Smooth muscle cell (in vitro differentiated cells): ENCODE results near the gene PI4KA. TPM values are rescaled to one million over a fixed set of nuclear protein-coding genes. Genes with fewer than 3 reads are reported as not detected.

Experiments used
- DNase-seq: peaks from one replicate; lab custom pipeline; 2025; ENCODE audit not compliant: unreplicated experiment; lab: John Stamatoyannopoulos, UW
- H2AFZ ChIP-seq: fragments of 200-600 bp; sonication (generic); 2 replicates; pipeline ENCODE4 v1.6.0; 2016; ENCODE audit warnings: antibody characterized with exemption, low read depth, mild to moderate bottlenecking
- H3F3A ChIP-seq: fragments of 200-600 bp; sonication (generic); 2 replicates; pipeline ENCODE4 v1.6.0; 2017; ENCODE audit warnings: antibody characterized with exemption, low read depth
- H3K27ac ChIP-seq: fragments of 200-600 bp; sonication (generic); 2 replicates; pipeline ENCODE4 v1.5.1; 2016; ENCODE audit warnings: low read depth, mild to moderate bottlenecking
- H3K27me3 ChIP-seq: fragments of 200-600 bp; sonication (generic); 2 replicates; pipeline ENCODE4 v1.6.1; 2016; ENCODE audit warnings: low read depth, mild to moderate bottlenecking
- H3K36me3 ChIP-seq: fragments of 200-600 bp; sonication (generic); 2 replicates; pipeline ENCODE4 v1.5.1; 2016; ENCODE audit warnings: low read depth
- H3K4me1 ChIP-seq: fragments of 200-600 bp; sonication (generic); 2 replicates; pipeline ENCODE4 v1.5.1; 2016; ENCODE audit warnings: low read depth
- H3K4me2 ChIP-seq: fragments of 200-600 bp; sonication (generic); 2 replicates; pipeline ENCODE4 v1.6.0; 2016; ENCODE audit warnings: mild to moderate bottlenecking
- H3K4me3 ChIP-seq: fragments of 200-600 bp; sonication (generic); 2 replicates; pipeline ENCODE4 v1.5.1; 2016; ENCODE audit warnings: mild to moderate bottlenecking
- H3K79me2 ChIP-seq: fragments of 200-600 bp; sonication (generic); 2 replicates; pipeline ENCODE4 v1.6.0; 2016; ENCODE audit warnings: low read depth, mild to moderate bottlenecking
- H3K9ac ChIP-seq: fragments of 200-600 bp; sonication (generic); 2 replicates; pipeline ENCODE4 v1.6.0; 2016; ENCODE audit warnings: low read depth
- H3K9me3 ChIP-seq: fragments of 200-600 bp; sonication (generic); replicated peaks from 2 replicates; pipeline ENCODE4 v1.5.1; 2016; ENCODE audit warnings: low read depth
- H4K20me1 ChIP-seq: fragments of 200-600 bp; sonication (generic); 2 replicates; pipeline ENCODE4 v1.6.0; 2016; ENCODE audit warnings: low read depth
- WGBS: methylation state at CpG from one replicate; pipeline ENCODE4 v1.1.7; 2016; ENCODE audit warnings: low lambda C conversion rate; 5-methylcytosine and 5-hydroxymethylcytosine counted together
- polyA plus RNA-seq: library from polyadenylated mRNA; unstranded; fragments of >200 nt; fragmentation: Nextera tagmentation; extraction: Ambion mirVana; gene quantifications from 2 replicates; pipeline ENCODE4 v1.2.1, GENCODE V29; 2016
- total RNA-seq: library from RNA; depleted of rRNA; stranded (reverse); fragments of >200 nt; gene quantifications from 2 replicates; pipeline ENCODE4 v1.2.3, GENCODE V29; 2014
- TF ChIP-seq, protein P1 (sequence below): fragments of 200-600 bp; sonication (generic); IDR thresholded peaks from 2 replicates; pipeline ENCODE4 v1.5.1; 2017; ENCODE audit warnings: borderline replicate concordance, mild to moderate bottlenecking, antibody characterized with exemption; ENCODE audit not compliant: insufficient read depth, poor library complexity, severe bottlenecking

PI4KA gene
- total and polyA plus RNA-seq, 2 experiments from 2014 or later: 23.5 to 33.2 TPM

DNA sequence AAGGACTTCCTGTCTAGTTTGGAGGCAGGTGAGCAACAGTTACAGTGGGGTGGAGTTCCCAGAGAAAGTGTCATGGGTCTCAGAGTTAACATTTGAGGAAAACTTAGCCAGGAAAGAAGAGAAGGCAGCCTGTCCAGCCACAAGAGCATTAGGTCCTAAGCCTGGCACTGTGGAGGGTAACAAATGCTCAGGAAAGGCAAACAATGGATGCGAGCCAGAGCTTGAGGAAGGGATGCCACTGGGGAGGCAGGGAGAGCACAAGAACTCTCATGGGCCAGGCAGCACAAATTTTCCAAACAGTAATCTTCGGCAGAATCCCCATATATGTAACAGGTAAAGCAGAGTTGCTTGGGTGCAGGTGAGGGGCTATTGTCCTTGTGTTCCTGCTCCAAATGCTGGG, 92.7 kb downstream of the PI4KA start:
- Histone ChIP-seq H3K36me3 (peaks cover 13% of the 10 kb centered on the region), H3K4me3 (no peak overlapping the region), H3F3A (no peaks in the 10 kb centered on the region), H3K4me1 (no peaks in the 10 kb centered on the region), H3K27ac (no peak overlapping the region), H3K9ac (no peak overlapping the region), H3K4me2 (no peak overlapping the region), H2AFZ (no peak overlapping the region), H4K20me1 (no peaks in the 10 kb centered on the region), H3K27me3 (no peaks in the 10 kb centered on the region), H3K79me2 (no peaks in the 10 kb centered on the region), H3K9me3 (no peaks in the 10 kb centered on the region)
- TF ChIP-seq, protein P1, sequence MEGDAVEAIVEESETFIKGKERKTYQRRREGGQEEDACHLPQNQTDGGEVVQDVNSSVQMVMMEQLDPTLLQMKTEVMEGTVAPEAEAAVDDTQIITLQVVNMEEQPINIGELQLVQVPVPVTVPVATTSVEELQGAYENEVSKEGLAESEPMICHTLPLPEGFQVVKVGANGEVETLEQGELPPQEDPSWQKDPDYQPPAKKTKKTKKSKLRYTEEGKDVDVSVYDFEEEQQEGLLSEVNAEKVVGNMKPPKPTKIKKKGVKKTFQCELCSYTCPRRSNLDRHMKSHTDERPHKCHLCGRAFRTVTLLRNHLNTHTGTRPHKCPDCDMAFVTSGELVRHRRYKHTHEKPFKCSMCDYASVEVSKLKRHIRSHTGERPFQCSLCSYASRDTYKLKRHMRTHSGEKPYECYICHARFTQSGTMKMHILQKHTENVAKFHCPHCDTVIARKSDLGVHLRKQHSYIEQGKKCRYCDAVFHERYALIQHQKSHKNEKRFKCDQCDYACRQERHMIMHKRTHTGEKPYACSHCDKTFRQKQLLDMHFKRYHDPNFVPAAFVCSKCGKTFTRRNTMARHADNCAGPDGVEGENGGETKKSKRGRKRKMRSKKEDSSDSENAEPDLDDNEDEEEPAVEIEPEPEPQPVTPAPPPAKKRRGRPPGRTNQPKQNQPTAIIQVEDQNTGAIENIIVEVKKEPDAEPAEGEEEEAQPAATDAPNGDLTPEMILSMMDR: no peak
- DNase-seq: no peak
- 96% methylated on average over 2 of the region's 2 CpGs for WGBS

DNA sequence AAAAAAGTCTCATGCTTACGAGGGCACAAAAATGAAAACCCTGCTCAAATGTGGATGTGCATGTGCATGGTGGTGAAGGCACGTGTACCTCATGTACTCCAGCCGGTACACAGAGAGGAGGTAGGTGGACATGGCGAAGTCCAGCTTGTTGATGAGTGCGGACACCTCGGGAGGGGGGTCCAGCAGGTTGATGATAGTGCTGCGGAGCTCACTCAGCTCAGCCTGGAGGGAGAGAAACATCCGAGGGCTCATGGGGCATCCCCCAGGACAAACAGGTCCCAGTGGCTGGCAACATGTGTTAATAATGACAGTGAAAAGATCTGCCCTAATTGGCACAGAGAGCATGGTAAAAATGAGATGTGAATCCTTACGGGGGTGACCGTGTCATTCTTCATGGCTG, 93.9 kb downstream of the PI4KA start:
- H3K36me3 ChIP-seq: peaks cover 13% of the 10 kb centered on the region
- H2AFZ ChIP-seq: no peak overlapping the region
- TF ChIP-seq, protein P1: no peak
- H3K27me3 ChIP-seq: no peaks in the 10 kb centered on the region
- H3K27ac ChIP-seq: no peak overlapping the region
- H3K9ac ChIP-seq: no peak overlapping the region
- no peak for DNase-seq
- no peaks in the 10 kb centered on the region for H3K9me3 ChIP-seq
- no peak overlapping the region for H3K4me2 ChIP-seq
- no peaks in the 10 kb centered on the region for H3K4me1 ChIP-seq
- H3K4me3 ChIP-seq: no peak overlapping the region
- 99% methylated on average over 10 of the region's 10 CpGs for WGBS
- H3K79me2 ChIP-seq: no peaks in the 10 kb centered on the region
- H4K20me1 ChIP-seq: no peaks in the 10 kb centered on the region
- H3F3A ChIP-seq: no peaks in the 10 kb centered on the region

DNA sequence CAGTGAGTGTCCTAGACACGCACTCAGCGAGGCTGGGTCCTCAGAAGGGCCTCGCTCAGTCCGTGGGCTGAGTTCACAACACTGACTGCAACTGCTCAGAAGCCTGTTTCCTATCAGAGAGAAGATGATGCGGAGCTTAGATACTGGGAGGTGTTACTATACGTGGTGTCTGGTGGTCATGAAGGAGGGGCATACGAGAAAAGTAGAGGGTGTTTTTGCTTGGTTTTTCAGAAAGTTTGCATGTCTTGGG, 94.2 kb downstream of the PI4KA start:
- H3K79me2 ChIP-seq: no peaks in the 10 kb centered on the region
- no peak overlapping the region for H3K4me2 ChIP-seq
- 93% methylated on average over 7 of the region's 7 CpGs for WGBS
- H3K9me3 ChIP-seq: no peaks in the 10 kb centered on the region
- H3F3A ChIP-seq: no peaks in the 10 kb centered on the region
- H4K20me1 ChIP-seq: no peaks in the 10 kb centered on the region
- H3K4me1 ChIP-seq: no peaks in the 10 kb centered on the region
- no peak overlapping the region for H3K9ac ChIP-seq
- no peak for DNase-seq
- H3K4me3 ChIP-seq: no peak overlapping the region
- peaks cover 13% of the 10 kb centered on the region for H3K36me3 ChIP-seq
- TF ChIP-seq, protein P1: no peak
- no peak overlapping the region for H2AFZ ChIP-seq
- H3K27me3 ChIP-seq: no peaks in the 10 kb centered on the region
- no peak overlapping the region for H3K27ac ChIP-seq

DNA sequence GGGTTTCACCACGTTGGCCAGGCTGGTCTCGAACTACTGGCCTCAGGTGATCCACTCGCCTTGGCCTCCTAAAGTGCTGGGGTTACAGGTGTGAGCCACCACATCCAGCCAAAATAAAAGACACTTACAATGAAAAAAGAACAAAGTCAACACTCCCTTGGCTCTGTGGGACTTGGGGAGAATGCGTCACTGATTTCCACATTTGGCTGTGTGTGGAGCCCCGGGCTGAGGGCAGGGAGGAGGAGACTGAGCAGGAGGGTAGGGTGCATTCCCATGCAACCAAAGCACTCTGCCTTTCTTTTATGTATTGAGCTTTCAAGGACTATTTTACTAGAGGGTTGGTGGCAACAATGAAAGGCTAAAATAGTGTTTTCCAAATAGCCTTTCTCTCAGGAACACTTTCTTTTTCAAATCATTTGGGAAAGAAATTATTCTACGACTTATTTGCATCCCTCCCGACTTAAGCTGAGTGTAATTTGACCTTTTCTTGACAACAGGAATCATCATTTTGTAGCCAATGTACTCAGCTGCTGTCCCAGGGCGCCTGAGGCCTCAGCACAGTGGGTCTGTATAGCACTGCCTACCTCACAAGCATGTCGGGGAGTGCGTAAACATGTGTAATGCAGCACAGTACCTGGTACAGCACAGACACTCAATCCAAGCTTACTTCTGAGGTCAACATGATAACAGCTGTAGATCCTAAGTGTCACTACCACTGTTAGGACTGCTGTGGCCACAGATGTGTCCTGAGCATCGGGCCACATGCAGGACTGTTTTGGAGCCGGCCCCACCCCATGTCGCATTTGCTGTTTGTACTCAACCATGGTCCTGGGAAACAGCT, 94.8 kb downstream of the PI4KA start:
- Histone ChIP-seq H3K79me2 (no peaks in the 10 kb centered on the region), H4K20me1 (no peaks in the 10 kb centered on the region), H3K9ac (no peak overlapping the region), H3K27me3 (no peaks in the 10 kb centered on the region), H3K36me3 (peaks cover 13% of the 10 kb centered on the region), H2AFZ (no peak overlapping the region), H3F3A (no peaks in the 10 kb centered on the region), H3K4me1 (no peaks in the 10 kb centered on the region), H3K9me3 (no peaks in the 10 kb centered on the region), H3K4me2 (no peak overlapping the region), H3K4me3 (no peak overlapping the region), H3K27ac (no peak overlapping the region)
- 93% methylated on average over 13 of the region's 13 CpGs for WGBS
- TF ChIP-seq, protein P1: no peak
- DNase-seq: no peak
